Caki2 (cell line): ENCODE results near the gene GOLT1B. TPM values are rescaled to one million over a fixed set of nuclear protein-coding genes. Genes with fewer than 3 reads are reported as not detected.

Experiments used
- DNase-seq: peaks from one replicate; pipeline ENCODE4 v3.0.0-alpha.2; 2015; ENCODE audit warnings: low read depth
- in situ Hi-C: cut with HindIII; loops from 2 replicates; pipeline ENCODE4 v1.10.0; 2016; ENCODE audit warnings: low sequenced_read_pairs, low pct_unique_long_range_greater_than_20kb, mixed read lengths
- total RNA-seq: library from RNA; depleted of rRNA; stranded (reverse); fragments of >200 nt; shearing (Covaris generic); gene quantifications from 2 replicates; pipeline ENCODE4 v1.2.3, GENCODE V29; 2014; ENCODE audit warnings: low replicate concordance

Gene GOLT1B
- total RNA-seq, 1 experiment from 2014 or later: 56.6 TPM

DNA sequence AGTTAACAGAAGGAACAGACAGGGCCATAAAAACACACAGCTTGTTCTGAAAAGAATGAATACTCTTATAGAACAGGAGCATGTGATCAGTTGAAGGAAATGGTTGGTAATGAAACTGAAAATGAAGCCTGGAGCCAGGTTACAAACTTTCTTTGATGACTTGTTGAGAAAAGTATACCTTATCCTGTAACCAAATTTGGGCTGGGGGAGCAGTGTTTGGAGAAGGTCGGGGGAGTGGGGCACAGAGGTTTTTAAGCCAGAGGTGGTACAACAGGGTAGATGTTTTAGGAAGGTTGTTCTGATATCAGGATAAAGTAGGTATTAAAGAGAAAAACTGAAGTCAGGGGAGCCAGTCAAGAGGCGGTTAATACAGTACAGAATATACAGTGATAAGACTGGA, 8.2 kb downstream of the GOLT1B start:
- in situ Hi-C loops: no loop called here
- no peak for DNase-seq

DNA sequence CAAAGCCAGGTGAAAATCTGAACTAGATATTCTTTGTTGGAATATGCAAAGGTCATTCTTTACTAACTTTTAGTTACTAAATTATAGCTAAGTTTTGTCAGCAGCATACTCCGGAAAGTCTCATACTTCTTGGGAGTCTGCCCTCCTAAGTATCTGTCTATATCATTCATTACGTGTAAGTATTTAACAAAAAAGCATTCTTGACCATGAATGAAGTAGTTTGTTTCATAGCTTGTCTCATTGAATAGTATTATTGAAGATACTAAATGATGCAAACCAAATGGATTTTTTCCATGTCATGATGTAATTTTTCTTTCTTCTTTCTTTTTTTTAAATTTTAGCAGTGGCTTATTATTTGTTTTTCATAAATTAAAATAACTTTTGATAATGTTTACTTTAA, 14.7 kb downstream of the GOLT1B start:
- DNase-seq: no peak
- in situ Hi-C loops: no loop called here

- in situ Hi-C loops: no loop called here
- DNase-seq: no peak
Measured at GRCh38 chr12:21518451-21518850, 16.9 kb downstream of the GOLT1B start.

GRCh38 chr12:21521541-21521940, 20.0 kb downstream of the GOLT1B start:
- no peak for DNase-seq
- in situ Hi-C loops: no loop called here

GRCh38 chr12:21523148-21523547, 21.6 kb downstream of the GOLT1B start:
- in situ Hi-C loops: no loop called here
- no peak for DNase-seq

DNA sequence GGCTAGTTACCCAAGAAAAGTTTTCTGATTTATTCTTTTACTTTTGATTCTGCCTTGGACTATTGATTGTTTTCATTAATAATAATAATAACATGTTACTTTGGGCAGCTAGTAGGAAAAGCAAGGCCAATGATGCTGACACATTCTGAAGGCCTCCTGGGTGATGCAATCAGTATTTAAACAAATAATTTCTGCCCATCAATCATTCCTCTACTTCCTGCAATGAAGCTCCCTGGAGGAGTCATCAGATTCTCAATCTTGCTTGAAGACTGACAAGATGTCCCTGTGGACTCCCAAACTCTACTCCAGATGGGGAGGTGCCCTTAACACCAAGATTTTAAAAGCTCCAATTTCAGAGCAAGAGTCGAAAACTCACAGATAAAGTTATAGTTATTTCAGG, 24.5 kb downstream of the GOLT1B start, which contains the start of gene SPX:
TSS of gene SPX (plus strand) at position 244 of the 400 bp plus-strand sequence. CDS start 177 bp downstream, outside the sequence.
- peak; percentile 45 for DNase-seq
- in situ Hi-C loops: no loop called here

GRCh38 chr12:21526721-21527345, 25.2 kb downstream of the GOLT1B start:
- DNase-seq: peak; percentile 34
- in situ Hi-C loops: no loop called here

- DNase-seq: peak; percentile 60
- in situ Hi-C loops: no loop called here
Measured at GRCh38 chr12:21527451-21528180, 26.0 kb downstream of the GOLT1B start.

- in situ Hi-C loops: no loop called here
- DNase-seq: peak; percentile 65
Measured at GRCh38 chr12:21528953-21529352, 27.4 kb downstream of the GOLT1B start.

DNA sequence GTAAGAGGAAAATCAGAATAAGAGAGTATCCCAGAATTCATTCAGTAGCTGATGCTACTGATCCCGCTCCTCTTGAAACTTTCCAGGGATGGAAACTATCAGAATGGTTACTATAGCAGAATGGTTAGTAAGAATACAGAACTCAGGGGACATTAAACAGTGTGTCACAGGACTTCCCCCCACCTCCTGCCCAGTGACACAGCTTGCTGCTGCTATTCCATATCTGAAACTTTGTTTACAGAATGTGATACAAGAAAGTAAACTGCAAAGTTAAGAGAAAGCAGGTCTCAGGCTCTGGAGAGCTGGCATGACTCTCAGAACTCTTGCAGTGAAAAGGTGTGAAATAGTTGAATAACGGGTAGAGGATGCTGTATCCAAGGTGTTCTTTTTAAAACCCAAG, 27.9 kb downstream of the GOLT1B start:
- no peak for DNase-seq
- in situ Hi-C loops: no loop called here

GRCh38 chr12:21538061-21538653, 36.6 kb downstream of the GOLT1B start:
- in situ Hi-C loops: no loop called here
- no peak for DNase-seq

DNA sequence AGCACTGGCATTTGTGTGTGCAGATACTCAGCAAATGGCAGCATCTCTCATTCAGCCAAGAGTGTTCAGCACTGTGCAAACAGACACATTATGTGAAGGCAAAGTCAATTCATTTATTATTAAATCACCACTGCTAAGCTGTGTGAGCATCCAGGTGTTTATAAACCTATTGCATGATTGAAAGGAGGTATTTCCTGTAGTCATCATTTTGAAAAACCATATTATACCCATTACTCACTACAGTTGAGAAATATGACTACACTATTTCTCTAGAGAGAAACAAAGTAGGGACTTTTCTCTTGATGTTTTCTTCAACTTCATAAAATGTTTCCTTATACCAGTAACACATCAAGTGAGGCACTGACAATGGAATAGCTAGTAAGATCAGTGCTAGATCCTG, 38.2 kb downstream of the GOLT1B start:
- in situ Hi-C loops: no loop called here

GRCh38 chr12:21541773-21542172, 40.2 kb downstream of the GOLT1B start:
- in situ Hi-C loops: no loop called here
- no peak for DNase-seq

More for the DNA sequence above, 38.2 kb downstream of the GOLT1B start:
- DNase-seq: no peak

- in situ Hi-C loops: no loop called here
- no peak for DNase-seq
Measured at GRCh38 chr12:21542403-21542802, 40.8 kb downstream of the GOLT1B start.

DNA sequence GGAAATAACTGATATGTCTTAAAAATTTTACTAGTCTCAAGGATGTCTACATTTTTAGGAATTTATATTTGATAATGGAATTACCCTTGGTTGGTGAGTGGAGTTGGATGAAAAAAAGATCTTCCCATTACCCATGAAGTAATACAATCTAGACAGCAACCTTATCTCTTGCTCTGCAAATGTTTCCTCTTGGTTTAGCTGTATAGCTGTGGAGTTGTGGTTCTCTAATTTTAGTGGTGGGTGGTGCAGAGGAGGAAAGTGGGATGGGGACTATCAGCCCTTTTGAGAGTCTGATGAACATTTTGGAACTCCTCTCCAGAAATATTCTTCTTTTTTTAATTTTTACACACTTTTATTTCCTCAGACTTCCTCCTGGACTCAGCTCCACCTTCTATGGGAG, 41.6 kb downstream of the GOLT1B start:
- in situ Hi-C loops: no loop called here
- DNase-seq: no peak

DNA sequence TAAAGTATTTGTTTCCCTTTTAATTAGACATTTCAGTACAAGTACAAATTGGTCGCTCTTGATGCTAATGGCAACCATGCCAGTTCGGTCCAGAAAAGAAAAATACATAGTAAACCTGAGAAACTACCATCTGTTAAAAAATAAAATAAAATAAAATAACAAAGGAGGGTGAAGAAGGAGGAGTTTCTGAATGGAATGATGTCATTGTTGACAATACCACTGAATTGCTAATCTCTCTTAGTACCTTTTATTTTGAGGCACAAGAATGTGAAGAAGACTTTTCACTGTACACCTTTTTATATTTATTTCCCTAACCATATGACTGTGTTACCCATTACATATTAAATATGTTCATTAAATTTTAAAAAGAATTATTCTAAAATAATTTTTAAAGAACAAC, 44.0 kb downstream of the GOLT1B start:
- no peak for DNase-seq
- in situ Hi-C loops: no loop called here

GRCh38 chr12:21546716-21547115, 45.1 kb downstream of the GOLT1B start:
- in situ Hi-C loops: no loop called here
- no peak for DNase-seq

DNA sequence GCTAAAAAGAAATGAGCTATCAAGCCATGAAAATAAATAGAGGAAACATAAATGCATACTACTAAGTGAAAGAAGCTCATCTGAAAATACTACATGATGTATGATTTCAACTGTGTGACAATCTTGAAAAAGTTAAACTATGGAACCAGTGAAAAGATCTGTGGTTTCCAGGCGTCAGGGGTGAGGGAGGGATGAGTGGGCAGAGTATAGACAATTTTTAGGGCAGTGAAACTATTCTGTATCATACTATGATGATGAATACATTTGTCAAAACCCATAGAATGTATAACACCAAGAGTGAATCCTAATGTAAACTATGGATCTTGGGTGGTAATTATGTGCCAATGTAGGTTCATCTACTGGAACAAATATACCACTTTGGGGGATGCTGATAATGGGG, 45.8 kb downstream of the GOLT1B start:
- in situ Hi-C loops: no loop called here
- DNase-seq: no peak

DNA sequence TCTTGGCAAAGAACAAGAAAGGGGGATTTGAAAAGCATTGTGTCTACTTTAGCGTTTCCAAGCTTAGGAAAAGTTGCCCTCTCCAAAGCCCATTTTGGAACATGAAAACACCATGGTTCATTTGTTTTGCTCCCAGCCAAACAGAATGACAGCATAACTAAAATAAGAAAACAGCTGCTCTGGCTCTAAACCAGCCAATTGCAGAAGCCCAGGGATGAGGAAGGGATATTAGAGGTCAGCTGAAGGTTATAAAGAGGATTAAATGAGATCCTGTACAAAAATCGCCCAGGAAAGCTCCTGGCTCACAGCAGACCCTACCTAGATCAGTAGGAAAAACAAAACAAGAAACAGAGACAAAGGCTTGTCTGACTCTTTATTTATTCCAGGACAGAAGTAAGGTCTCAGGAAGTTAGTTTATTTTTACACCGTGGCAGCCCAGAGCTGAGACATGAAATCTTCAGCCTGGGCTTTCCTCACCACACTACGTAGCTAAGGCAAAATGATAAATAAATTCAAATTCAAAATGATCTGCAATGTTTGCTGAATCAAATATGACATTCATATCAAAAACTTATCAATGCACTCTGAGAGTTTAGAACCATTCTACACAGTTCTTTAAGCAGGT, 50.4 kb downstream of the GOLT1B start:
- in situ Hi-C loops: no loop called here

More for the DNA sequence above, 50.4 kb downstream of the GOLT1B start:
- no peak for DNase-seq
